AG09319 (cell line): ENCODE measurements around the gene ATP2A2.

Experiments
- DNase-seq: peaks from one replicate; pipeline ENCODE4 v3.0.0-alpha.2; 2010; ENCODE audit warnings: low read depth; ENCODE audit errors: extremely low read depth
- TF ChIP-seq, protein P1 (sequence below): IDR thresholded peaks from 2 replicates; pipeline ENCODE4 v1.5.1; 2011; ENCODE audit warnings: low read depth, mild to moderate bottlenecking, inconsistent platforms, low read length, moderate library complexity

ATP2A2 gene

GRCh38 chr12:110244829-110245228 lies 36.2 kb upstream of the ATP2A2 start:
- TF ChIP-seq, protein P1, sequence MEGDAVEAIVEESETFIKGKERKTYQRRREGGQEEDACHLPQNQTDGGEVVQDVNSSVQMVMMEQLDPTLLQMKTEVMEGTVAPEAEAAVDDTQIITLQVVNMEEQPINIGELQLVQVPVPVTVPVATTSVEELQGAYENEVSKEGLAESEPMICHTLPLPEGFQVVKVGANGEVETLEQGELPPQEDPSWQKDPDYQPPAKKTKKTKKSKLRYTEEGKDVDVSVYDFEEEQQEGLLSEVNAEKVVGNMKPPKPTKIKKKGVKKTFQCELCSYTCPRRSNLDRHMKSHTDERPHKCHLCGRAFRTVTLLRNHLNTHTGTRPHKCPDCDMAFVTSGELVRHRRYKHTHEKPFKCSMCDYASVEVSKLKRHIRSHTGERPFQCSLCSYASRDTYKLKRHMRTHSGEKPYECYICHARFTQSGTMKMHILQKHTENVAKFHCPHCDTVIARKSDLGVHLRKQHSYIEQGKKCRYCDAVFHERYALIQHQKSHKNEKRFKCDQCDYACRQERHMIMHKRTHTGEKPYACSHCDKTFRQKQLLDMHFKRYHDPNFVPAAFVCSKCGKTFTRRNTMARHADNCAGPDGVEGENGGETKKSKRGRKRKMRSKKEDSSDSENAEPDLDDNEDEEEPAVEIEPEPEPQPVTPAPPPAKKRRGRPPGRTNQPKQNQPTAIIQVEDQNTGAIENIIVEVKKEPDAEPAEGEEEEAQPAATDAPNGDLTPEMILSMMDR, result no peak
- DNase-seq, result no peak

DNA sequence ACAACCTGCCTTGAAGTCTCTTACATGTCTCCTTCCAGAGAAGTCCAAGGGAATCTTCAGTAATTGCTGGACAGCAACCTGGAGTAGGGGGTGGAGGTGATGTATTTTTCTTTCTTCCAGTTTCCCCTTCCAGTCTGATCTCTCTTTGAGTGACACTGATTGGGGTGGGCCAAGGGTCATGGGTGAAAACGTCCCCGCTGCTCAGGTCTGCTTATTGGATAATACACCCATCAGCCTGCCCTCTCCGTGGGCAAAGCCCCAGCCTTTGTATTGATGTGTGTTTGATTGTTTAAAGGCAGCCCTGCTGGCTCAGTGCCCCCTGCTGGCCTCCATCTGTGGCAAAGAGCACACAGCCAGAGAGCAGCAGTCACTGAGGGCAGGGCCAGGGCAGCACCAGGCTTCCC lies 35.7 kb upstream of the ATP2A2 start:
- no peak for DNase-seq
- TF ChIP-seq, protein P1, result peak; percentile 20

DNA sequence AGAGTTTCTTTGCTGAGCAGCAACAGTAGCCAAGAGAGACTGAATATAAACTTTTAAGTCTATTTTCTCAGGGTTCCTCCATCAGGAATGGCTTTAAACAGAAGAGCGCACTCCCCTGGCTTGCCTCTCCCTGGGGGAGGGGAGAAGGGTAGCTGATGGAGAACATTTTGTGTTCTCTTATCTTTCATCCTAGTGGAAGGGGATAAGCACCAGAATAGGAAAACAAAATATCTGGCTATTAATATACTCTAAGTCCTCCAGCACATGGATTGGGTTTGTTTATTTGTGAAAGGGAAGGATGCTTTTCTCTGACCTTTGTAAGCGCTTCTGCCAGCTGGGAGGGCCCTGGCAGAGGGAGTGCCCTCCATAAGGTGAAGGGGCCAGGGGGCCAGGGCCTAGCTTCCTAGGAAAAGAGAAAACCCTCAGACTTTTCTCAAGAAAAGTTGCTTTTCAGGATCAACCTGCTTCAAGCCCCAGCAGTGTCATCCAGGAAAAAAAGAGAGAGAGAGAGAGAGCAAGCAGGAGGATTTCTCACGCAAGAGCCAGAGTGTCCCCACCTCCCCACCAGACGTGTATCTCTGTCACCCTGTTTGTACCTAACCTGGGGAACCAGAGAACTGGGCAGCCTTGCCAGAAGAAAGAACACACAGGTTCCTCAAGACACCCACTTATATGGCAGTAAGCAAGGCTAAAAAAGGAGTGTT lies 34.3 kb upstream of the ATP2A2 start:
- TF ChIP-seq, protein P1, result no peak
- no peak for DNase-seq

DNA sequence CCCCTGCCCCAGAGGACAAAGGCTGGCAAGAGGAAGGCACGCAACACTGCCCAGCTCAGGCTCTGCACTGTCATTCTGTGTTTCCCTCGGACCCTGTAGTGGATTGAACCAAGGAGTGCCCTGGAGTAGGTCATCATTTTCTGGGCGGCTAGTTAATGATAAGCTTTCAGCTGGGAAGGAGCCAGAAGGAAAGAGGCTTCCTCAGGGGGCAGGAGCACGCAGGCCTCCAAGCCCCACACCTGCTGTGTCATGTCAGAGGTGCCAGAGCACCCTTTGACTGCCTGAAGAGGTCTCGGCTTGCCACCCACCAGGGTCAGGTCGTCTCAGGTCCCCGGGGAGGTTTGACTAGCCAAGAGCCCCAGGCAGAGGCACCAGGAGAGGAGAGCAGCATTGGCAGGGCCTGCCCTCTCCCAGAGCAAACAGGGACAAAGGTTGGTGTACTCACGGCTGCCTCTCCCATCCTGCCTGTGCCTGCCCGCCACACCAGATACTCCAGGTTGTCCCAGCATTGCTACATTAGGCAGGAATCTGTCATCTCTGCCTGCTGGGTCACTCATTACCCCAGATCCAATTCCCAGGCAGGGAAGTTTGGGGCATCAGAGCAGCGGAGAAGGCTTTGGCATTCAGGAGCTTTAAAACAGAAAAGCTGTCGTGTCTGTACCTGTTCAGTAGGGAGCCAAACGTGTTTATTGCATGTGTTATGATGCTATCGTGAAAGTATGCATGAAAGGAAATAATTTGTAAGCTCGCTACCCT lies 33.5 kb upstream of the ATP2A2 start:
- TF ChIP-seq, protein P1, result no peak
- no peak for DNase-seq

DNA sequence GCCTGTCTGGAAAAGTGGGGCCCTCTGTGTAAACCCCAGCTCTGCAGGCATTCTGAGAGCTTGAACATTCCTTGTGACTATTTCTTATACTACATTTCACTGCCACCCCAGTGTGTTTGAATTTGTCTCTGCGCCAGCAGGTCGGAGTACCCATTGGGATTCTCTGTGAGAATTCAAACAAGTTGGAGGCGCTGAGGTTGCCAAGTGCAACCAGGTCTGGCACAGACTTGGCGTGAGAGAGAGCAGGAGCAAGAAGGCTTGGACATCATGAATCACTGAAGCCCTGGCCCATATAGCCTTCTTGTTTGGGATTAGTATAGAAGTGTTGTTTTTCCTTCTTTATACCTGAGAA lies 33.0 kb upstream of the ATP2A2 start:
- DNase-seq, result no peak
- TF ChIP-seq, protein P1, result no peak

- TF ChIP-seq, protein P1, result no peak
- no peak for DNase-seq
These were observed 31.9 kb upstream of the ATP2A2 start for GRCh38 chr12:110249105-110249504.

GRCh38 chr12:110249716-110250225 lies 31.3 kb upstream of the ATP2A2 start:
- TF ChIP-seq, protein P1, result no peak
- DNase-seq, result no peak
